ENCODE data around the gene STK11.

DNA sequence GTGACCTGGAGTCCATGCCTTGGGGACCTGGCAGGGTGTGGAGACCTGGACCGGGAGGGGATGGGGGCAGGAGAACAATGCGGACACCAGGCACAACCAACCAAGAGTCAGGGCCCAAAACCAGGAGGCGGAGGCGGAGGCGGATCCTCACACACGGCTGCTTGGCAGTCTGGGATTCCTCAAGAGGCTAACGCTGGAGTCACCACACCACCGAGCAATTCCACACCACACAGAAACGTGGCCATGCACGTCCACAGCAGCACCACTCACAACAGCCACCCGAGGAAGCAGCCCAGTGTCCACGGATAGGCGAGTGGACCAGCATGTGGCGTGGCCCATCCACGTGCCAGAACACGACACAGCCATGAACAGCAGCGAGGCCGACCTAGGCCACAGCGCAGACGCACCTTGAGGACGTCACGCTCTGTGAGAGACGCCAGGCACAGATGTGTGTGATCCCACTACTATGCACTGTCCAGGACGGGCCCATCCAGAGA lies 49.2 kb upstream of the STK11 start:
- TF ChIP-seq CTCF (IDR thresholded peaks at IDR 0.05) (no peak), EZH2 (IDR thresholded peaks at IDR 0.05) (no peak), EZH2phosphoT487 (IDR thresholded peaks at IDR 0.05) (no peak)
